AG09319 (cell line): Measurements from ENCODE around the gene INSR.
"Not testable (repeated sequence)": the region's sequence is repeated elsewhere in the genome, so short reads cannot be mapped to it uniquely, and the experiment has no call there.

ENCODE experiments used
- DNase-seq: peaks from one replicate; pipeline ENCODE4 v3.0.0-alpha.2; 2010; ENCODE audit warnings: low read depth; ENCODE audit errors: extremely low read depth
- TF ChIP-seq, protein P1 (sequence below): IDR thresholded peaks from 2 replicates; pipeline ENCODE4 v1.5.1; 2011; ENCODE audit warnings: low read depth, mild to moderate bottlenecking, inconsistent platforms, low read length, moderate library complexity

Gene INSR

DNA sequence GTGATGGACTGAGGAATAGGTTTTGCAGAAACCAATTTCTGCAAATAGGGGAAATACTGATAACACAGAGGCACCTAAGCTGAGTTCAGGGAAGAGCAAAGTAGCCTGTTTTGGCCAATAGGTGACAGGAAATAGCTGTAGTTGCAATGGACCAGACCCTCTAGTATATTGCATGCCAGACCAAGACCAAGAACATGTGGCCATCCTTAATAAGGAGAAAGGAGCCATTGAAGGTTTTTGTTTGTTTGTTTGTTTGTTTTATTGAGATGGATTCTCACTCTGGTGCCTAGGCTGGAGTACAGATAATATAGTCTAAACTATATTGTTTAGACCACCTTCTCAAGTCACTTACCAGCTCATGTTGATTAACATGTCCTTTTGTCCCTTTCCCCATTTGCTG is 123.2 kb downstream of the INSR start:
- no peak for DNase-seq
- TF ChIP-seq, protein P1, sequence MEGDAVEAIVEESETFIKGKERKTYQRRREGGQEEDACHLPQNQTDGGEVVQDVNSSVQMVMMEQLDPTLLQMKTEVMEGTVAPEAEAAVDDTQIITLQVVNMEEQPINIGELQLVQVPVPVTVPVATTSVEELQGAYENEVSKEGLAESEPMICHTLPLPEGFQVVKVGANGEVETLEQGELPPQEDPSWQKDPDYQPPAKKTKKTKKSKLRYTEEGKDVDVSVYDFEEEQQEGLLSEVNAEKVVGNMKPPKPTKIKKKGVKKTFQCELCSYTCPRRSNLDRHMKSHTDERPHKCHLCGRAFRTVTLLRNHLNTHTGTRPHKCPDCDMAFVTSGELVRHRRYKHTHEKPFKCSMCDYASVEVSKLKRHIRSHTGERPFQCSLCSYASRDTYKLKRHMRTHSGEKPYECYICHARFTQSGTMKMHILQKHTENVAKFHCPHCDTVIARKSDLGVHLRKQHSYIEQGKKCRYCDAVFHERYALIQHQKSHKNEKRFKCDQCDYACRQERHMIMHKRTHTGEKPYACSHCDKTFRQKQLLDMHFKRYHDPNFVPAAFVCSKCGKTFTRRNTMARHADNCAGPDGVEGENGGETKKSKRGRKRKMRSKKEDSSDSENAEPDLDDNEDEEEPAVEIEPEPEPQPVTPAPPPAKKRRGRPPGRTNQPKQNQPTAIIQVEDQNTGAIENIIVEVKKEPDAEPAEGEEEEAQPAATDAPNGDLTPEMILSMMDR, result no peak

DNA sequence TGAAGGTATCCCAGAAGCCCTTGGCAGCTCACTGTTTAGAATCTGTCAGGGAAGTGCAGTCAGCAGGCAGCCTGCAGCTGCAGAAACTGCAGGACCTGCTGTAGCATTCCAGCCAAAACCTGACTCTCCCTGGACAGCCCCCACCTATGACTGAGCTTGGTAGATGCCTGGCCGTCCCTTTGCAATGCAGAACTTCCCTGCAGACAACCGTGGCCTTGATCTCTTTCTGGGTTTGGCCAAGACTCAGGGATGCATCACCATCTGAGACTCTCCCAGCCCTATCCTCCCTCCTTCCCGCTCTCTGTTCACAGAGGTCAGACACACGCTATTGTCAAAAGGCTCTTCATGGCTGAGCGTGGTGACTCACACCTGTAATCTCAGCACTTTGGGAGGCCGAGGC is 125.3 kb downstream of the INSR start:
- DNase-seq, result no peak

DNA sequence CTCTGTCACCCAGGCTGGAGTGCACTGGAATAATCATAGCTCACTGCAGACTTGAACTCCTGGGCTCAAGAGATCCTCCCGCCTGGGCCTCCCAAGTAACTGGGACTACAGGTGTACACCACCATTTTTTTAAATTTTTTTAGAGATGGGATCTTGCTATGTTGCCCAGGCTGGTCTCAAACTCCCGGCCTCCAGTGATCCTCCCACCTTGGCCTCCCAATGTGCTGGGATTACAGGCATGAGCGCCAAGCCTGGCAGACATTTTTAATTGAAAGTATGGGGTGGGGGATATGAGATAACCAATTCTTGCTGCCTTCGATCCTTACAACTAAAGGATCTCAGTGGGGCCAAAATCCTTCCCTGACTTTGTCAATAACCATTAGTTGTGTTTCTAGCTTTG is 132.9 kb downstream of the INSR start:
- no peak for DNase-seq
- TF ChIP-seq, protein P1, result no peak

More for the DNA sequence above, 125.3 kb downstream of the INSR start:
- TF ChIP-seq, protein P1, result no peak

DNA sequence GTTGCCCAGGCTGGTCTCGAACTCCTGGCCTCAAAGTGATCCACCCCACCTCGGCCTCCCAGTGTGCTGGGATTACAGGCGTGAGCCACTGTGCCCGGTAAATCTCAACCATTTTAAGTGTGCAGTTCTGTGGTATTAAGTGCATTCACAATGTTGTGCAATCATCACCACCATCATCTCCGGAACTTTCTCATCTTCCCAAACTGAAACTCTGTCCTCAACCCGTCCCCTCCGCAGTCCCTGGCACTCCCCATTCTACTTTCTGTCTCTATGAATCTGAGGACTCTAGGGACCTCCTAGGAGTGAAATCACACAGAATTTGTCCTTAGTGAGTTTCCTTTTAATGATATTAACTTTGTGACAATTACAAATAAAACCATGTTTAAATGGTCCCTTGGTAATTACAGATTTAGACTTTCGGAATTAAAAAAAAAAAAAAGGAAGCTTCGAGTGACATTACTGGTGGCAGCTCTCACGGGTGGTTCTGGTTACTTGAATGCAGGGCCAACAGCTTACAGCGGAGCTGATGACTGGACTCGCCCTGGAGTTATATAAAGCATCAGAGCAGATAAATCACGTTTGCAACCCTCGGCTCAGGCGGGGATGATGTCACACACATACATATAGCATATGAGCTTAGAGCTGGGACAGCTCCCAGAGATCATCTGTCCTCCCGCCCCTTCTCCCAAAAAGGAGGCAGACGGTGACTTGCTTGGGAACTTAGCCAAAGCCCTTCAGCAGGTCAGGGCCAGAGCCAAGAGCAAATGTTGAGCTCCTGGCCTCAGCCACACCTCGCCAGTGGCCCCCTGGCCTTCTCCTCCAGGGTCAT is 134.9 kb downstream of the INSR start:
- no peak for DNase-seq
- TF ChIP-seq, protein P1, result no peak

DNA sequence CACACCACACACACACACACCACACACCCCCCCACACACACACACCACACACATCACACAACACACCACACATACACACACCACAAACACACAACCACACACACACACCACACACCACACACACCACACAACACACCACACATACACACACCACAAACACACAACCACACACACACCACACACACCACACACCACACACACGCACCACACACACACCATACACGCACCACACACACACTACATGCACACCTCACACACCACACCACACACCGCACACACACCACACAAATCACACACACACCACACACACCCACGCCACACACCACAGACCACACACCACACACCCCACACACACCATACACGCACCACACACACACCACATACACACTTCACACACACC is 141.2 kb downstream of the INSR start:
- TF ChIP-seq, protein P1, result no peak
- DNase-seq, result no peak

DNA sequence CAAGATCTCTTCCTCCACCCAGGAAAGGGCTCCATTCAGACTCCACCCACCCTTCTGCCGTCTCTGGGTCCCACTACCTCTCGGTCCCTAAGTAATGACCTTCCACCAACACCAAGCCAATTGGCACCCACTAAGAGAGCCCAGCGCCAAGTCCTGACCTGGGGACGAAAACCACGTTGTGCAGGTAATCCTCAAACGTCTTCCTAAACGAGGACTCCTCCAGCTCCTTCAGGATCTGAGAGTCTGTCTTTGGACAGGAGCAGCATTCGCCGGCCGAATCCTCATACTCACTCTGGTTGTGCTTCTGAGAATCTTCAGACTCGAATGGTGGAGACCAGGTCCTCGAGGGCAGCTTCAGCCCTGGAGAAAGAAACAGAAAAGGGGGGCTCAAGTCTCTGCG is 141.6 kb downstream of the INSR start:
- TF ChIP-seq, protein P1, result no peak
- no peak for DNase-seq

DNA sequence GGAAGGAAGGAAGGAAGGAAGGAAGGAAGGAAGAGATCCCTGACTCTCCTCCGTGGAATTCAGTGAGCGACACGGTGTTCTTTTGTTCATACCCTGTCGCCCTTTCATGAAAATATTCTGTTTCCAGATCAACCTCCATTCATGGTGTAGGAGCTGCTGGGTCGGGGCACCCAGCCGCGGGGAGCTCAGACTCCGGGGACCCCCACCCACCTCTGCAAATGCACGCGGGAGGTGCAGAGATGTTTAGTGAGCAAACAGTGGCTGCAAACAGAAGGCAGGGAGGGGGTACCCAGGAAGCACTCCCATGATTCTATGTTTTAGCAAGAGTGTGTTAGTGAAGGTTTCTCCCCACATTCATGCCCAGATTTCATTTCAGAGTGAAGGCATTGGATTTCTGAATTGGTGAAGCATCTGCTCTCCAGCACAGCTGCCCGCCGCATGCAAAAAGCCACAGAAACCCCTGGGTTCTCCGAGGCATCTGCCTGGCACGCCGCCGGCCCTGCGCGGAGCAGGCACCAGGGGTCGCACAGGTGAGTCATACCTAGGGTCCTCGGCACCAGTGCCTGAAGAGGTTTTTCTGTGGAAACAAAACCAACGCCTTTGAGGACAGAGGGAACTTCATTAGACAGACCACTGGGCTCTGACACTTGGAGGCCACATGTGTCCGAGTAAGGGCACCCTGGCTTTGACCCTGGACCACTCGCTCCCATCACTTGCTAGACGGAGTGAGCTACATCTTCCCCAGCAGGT is 144.1 kb downstream of the INSR start:
- DNase-seq, result no peak
- TF ChIP-seq, protein P1, result no peak

DNA sequence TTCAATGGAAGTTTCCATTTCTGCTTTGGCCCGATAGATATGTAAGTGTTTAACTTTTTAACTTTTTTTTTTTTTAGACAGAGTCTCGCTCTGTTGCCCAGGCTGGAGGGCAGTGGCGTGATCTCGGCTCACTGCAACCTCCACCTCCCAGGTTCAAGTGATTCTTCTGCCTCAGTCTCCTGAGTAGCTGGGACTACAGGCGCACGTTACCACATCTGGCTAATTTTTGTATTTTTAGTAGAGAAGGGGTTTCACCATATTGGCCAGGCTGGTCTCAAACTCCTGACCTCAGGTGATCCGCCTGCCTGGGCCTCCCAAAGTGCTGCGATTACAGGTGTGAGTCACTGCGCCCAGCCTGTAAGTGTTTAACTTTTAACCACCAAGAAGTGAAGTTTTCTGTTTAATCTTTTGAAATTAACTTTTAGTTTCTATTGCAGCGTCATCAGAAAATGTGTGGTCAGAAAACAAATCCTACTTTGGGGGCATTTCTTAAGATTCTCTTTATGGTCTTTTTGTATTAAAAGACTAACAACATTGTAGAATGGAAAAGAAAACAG is 147.0 kb downstream of the INSR start:
- DNase-seq, result not testable (repeated sequence)

DNA sequence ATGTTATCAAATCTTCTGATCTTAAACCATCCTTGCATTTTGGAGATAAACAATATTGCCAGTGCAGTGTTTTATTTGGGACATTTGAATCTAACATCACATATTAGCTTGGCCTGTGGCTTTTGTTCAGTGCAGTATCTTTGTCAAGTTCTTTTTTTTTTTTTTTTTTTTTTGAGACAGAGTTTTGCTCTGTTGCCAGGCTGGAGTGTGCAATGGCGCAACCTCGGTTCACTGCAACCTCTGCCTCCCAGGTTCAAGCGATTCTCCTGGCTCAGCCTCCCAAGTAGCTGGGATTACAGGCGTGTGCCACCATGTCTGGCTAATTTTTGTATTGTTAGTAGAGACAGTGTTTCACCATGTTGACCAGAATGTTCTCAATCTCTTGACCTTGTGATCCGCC is 148.1 kb downstream of the INSR start:
- DNase-seq, result not testable (repeated sequence)
